ENCODE results near the gene ATG16L2. TPM values are rescaled to one million over a fixed set of nuclear protein-coding genes. Genes with fewer than 3 reads are reported as not detected.
A peak's percentile ranks its signal among the peaks of the same experiment; 100 is the strongest.
"Not testable (repeated sequence)": the region's sequence is repeated elsewhere in the genome, so short reads cannot be mapped to it uniquely, and the experiment has no call there.

The ATG16L2 gene
- total RNA-seq, 1 donor from 2014 or later: 4.2 TPM

DNA sequence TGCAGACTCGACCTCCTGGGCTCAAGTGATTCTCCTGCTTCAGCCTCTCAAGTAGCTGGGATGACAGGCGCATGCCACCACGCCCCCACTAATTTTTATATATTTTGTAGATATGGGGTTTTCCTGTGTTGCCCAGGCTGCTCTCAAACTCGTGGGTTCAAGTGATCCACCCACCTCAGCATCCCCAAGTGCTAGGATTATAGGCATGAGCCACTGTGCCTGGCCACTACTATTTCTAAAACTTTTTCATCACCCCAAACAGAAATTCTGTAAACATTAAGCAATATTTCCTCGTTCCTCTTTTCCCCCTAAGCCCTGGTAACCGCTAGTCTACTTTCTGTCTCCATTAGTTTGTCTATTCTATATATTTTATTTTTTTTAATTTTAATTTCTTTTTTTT, 9.0 kb upstream of the ATG16L2 start:
- no peak for DNase-seq

DNA sequence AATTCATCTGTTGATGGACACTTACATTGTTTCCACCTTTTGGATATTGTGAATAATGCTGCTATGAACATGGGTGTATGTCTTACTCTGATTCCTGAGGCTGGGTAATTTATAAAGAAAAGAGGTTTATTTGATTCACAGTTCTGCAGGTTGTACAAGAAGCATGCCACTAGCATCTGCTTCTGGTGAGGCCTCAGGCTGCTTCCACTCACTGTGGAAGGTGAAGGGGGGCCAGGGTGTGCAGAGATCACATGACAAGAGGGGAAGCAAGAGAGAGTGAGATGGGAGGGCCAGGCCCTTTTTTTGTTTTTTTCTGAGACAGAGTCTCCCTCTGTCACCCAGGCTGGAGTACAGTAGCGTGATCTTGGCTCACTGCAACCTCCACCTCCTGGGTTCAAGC, 7.8 kb upstream of the ATG16L2 start:
- DNase-seq: not testable (repeated sequence)

DNA sequence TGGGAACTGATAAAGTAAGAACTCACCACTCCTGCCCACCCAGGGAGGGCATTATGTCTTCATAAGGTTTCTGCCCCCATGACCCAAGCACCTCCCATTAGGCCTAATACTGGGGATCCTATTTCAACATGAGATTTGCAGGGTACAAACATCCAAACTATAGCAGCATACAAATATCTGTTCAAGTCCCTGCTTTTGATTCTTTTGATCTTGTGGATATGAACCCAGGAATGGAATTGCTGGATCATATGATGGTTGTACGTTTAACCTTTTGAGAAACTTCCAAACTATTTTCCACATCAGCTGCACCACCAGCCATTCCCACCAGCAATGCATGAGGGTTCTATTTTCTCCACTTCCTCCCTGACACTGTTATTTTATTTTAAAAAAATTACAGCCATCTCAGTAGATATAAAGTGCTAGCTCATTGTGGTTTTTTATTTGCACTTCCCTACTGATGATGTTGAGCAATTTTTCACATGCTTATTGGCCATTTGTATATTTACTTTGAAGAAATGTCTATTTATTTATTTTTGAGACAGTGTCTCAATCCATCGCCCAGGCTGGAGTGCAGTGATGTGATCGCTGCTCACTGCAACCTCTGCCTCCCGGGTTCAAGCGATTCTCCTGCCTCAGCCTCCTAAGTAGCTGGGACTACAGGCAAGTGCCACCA, 7.1 kb upstream of the ATG16L2 start:
- no peak for DNase-seq

DNA sequence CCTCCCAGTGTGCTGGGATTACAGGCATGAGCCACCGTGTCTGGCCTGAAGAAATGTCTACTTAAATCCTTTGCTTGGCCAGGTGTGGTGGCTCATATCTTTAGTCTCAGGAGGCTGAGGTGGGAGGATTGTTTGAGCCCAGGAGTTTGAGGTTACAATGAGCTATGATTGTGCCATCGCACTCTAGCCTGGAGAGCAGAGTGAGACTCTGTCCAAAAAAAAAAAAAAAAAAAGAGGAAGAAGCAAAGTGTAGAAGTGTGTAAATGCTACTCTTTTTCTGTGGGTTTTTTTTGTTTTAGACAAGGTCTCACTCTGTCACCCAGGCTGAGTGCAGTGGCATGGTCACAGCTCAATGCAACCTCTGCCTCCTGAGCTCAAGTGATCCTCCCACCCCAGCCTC, 6.4 kb upstream of the ATG16L2 start:
- DNase-seq: no peak

DNA sequence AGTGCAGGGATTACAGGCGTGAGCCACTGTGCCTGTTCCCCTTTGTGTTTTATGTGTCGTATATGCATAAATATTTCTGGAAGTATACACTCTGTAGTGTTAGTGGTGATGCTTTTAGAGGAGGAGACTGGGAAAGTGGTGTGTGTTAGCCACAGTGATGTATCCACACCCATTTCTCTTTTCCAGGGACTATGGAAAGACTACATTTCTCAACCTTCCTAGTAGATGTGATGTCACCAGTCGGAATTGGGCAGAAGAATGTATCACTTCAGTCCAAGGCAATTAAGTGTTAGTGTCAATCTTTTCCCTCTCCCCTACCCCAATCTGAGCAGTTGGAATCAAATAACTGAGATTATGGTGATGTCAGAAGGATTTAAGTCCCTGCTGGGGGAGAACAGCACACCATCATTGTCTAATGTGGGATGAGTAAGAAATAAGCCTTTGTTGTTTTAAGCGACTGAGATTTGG, 5.8 kb upstream of the ATG16L2 start:
- no peak for DNase-seq

DNA sequence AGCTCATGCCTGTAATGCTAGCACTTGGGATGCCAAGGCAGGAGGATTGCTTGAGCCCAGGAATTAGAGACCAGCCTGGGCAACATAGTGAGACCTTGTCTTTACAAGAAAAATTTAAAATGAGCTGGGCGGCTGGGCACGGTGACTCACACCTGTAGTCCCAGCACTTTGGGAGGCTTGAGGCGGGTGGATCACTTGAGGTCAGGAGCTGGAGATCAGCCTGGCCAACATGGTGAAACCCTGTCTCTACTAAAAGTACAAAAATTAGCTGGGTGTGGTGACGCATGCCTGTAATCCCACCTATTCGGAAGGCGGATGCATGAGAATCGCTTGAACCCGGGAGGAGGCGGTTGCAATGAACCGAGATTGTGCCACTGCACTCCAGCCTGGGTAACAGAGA, 2.5 kb upstream of the ATG16L2 start:
- DNase-seq: not testable (repeated sequence)

DNA sequence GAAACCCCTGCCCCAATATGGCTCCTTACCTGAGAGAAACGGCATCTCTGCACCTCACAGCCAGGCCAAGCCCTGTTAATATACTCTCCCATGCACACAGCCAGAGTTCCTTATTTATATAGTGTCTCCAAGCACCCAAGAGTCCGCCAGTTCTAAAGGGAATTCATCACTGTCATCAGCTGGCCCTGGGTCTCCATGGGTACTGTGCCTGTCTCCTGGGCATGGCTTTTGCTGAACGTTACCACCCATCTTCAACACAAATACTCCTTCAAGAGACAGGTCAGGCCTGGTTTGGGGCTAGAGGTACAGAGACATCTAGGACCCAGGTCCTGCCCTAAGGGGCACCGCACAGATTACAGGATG, 1.6 kb upstream of the ATG16L2 start:
- DNase-seq: no peak

DNA sequence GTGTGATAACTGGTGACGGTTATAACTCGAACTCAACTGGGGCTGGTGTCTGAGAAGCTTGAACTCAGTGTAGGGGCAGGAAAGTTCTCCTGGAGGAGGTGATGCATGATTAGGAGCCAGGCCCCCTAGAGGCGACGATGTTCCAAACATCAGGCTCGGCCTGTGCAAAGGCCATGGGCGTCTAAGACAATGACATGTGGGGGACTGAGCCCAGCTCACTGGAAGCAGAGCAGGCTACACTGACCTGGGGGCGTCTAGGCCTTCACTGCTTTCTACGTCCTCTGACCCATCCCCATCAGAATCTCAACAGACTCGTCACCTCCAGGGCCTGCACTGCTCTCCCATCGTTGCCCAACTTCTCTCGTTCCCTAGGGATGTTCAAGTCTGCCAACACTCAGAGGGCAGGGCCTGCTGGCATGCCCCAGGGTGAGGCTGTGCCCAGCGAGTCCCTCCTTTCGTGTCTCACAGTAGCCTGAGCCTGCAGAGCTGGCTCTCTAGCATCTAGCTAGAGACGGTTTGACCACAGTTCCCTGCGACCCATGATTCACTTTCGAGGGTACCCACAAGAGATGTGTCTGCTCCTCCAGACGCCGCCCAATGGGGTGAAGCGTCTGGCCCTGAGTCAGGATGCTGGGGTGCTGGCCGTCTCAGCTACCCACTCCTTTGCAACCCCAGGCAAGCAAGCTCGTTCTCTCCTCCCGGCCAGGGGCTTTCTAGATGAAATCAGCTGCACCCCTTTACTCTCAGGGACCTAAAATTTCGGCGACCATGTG, 1.1 kb upstream of the ATG16L2 start:
- DNase-seq: no peak

DNA sequence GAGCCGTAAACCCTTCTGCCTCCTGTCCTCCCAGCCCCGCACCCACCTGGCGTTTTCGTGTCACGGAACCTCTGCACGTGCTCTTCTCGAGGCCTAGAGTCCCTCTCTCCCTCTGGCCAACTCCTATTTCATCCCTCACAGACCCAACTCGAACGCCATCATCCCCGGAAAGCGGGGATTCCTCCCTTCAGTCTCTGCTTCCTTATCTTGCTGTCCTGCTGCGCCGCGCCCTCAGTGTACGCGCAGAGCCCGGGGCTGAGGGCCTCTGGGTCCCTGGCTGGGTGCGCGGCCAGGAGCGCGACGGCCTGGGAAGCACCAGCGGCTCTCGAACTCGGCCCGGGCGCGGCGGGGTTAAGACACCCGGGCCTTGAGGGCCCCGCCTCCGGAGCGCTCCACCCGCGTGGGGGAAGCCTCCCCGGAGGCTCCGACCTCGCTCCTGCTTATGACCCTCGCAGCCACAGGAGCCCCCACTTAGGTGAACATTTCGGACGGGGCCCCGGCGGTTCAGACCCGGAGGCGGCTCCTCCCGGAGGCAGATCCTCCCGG, 398 bp upstream of the ATG16L2 start:
- peak; percentile 80 for DNase-seq

DNA sequence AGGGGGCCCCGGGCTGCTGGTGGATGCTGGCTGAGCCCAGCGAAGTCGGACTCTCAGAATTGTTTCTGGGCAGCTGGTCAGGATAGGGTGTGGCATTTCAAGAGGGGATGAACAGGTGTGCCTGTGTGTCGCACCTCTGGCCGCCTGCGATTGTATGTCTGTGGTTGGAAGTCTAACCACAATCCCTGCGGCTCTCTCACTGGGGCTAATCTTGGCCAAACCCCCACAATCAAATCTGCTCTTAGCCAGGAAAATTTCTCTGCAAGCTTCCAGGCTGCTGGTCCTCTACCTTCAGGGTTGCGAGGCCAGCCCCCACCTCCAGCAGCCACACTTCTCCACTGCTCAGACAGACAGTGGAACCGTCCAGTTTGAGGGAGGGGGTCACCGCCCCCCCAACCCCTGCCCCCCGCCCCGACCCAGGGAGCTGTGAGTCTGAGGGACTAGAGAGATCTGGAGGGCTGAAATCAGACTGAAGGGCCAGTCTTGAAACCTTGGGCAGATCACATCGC, 953 bp downstream of the ATG16L2 start:
- DNase-seq: no peak

DNA sequence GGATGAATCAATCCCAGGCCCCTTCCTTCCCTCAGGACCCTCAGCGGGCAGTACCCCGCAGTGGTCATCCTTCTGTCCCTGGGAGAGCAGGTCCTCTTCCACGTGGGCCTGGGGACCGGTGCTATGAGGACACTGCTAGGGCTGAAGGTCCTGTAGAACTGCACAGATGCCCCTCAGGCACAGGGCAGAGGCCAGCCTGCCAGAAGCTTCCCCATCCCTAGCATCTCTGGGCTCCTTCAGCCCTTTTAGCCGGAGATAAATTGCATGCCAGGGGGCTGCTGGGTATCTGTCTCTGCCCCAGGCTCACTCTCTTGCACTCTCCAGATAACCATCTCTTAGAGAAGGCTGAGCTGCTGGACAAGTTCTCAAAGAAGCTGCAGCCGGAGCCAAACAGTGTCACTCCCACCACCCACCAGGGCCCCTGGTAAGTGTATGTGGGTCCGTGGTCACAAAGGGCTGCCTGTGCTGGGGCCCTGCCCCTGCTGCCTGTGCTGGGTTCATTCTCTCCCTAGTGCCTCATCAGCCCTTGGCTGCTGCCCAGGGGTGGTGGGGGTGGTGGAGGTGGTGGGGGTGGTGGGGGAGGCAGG, 2.3 kb downstream of the ATG16L2 start:
- DNase-seq: no peak

DNA sequence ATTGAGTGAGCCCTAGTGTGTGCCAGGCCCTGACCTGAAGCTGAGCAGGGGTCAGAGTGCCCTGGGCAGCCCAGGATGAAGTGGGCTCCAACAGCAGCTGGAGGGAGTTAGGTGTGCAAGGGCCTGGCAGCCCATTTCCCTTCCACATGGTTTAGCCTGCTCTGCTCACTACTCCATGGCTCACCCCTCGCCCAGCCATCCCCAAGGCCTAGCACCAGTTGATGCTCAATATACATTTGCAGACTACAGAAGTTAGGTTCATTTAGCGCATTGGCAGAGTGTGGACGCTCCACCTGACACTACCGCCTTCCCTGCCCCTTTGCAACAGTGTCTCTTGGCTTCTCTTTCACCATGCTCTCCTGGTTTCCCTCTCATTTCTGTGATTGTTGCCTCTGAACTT, 3.8 kb downstream of the ATG16L2 start:
- DNase-seq: no peak

DNA sequence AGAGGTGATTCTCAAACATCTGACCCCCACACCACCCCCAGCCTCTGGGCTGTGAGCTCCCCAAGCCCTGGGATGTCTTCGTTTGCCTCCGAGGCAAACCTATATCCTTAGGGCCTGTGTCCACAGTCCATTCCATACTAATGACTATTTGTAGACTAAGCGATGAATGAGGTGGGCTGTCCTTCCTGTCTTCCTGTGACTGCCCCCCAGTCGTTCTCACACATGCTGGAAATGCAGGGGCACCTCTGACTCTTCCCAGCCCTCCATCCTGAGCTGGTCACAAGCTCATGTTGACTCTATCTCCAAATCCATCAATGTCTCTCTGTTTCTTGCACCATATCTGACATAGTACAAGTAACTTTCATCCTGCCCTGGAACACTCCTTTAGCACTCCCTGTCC, 4.8 kb downstream of the ATG16L2 start:
- DNase-seq: no peak

DNA sequence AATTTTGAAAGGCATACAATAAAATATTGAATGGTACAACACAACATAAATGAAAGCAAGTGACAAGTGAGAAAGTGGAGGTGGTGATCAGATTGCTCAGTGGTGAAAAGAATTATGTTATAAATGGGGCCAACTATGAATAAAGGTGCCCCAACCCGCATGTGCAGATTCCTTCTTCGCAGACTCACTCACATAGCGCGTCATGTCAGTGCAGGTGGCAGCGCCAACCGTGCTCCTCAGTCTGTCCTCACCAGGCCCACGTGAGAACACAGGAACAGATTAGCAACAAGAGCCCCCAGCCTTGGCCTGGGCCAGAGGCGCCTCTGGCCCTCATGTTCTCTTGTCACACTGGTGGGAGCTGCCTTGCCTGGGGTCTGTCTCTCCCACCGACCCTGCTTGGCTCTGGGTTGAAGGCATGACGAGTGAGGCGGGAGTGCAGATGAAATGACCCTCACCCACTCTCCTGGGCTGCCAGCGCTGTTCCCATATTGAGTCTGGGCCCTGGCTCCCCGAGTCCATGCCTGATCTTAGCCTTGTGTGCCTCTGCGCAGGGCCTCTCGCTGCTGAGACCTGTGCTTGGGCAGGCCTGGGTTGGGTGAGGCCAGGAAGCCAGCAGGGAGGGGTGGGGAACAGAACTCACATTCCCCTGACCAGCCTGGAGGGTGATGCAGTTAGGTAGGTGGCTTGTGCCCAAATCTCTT, 6.4 kb downstream of the ATG16L2 start:
- DNase-seq: no peak

DNA sequence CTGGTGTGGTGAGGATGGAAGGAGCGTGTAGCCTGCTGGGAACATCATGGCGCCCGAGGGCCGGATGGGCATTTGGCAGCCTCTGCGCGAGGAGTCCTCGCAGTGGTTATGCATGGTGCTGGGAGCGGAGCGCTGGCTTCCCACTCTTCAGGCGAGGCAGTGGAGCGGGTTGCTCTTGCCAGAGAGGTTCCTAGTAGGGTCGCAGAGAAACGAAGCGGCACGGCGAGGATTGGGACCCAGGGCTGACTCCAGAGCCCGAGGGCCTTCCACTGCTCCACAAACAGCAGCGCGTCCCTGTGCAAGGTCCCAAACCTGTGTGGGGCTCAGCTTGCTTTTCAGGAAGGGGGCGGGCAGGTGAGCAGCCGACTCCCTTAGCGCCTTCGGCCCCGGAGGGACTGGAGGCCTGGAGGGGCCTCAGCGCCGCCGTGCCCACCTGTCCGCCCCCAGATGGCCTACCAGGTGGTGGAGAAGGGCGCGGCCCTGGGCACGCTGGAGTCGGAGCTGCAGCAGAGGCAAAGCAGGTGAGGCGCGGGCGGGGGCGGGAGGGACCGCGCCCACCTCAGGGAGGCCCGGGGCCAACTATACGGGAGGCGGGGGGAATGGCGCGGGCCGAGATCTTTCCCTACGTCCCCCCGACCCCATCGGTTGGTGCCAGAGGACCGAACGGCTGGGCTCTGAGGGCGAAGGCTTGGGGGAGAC, 7.2 kb downstream of the ATG16L2 start:
- DNase-seq: no peak

DNA sequence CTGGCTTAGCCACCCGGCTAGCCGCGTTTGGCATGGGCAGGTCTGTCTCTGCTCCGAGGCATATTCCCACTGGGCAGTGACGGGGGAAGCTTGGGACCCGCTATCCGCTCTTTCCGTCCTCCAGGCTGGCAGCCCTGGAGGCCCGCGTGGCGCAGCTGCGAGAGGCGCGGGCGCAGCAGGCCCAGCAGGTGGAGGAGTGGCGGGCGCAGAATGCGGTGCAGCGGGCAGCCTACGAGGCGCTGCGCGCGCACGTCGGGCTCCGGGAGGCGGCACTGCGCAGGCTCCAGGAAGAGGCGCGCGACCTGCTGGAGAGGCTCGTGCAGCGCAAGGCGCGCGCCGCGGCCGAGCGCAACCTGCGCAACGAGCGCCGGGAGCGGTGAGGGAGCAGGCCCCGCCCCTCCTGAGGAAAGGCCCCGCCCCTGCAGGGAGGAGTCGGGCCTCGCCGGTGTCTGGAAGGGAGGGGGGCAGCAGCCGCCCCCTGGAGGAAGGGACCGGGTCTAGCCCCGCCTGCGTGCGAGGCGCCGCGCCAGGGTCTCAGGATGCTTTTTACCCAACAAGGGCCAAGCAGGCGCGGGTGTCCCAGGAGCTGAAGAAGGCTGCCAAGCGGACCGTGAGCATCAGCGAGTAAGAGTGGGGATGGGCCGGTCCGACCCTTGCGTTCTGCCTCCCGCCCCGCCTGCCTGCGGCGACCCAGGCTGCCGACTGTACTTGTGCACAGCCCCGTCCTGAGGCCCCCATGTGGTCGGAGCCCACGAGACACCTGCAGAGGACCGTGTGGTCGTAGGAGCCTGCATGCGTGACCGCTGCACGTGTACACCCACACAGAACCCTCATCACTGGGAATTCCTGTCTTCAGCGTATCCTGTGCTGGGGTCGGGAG, 7.9 kb downstream of the ATG16L2 start:
- peak; percentile 87 for DNase-seq

DNA sequence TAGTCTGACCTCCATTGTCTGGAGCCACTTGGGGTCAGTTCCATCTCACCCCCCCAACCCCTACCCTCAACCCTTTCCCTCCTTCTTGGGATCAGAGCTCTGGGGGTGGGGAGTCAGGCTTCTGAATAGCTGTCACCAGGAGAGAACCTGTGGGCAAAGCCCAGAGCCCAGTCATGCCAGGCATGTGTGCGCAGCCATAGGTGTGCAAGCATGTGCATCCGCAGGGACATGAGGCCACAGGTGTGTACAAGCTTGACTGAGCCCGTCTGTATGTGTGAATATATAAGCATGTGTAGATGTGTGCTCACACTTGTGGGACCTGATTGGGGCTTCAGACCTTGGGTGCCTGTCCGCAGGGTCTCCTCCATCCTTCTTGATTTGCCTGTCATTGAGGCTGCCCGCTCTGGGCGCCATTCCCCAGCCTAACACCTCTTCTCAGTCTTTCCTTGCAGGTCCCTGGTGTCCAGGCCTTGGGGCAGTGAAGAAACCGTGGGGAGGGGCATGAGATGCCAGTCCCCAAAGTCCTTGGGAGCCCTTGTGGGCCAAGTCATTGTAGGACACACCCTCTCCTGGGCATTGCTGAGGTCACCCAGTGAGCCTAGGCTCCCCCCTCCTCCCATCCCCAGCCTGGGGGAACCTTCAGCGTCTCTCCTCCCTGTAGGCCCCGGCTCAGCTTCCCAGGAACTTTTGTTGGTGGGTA, 9.0 kb downstream of the ATG16L2 start:
- no peak for DNase-seq

DNA sequence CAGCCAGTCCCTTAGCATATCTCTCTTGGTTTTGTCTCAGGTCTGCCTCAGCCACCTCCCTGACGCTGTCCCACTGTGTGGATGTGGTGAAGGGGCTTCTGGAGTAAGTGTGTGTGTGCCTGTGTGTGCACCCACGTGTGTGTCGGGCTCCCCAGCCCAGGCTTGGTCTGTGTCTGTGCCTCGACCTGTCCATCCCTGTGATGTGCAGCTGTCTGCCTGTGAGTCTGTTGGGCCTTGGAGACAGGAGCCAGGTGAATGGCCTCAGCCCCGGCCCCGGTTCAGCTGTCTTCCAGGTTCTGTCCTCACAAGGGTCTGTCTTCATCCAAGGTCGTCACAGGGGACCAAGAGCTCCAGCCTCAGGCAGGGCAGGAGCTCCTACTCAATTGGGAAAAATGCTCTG, 9.8 kb downstream of the ATG16L2 start:
- DNase-seq: no peak

DNA sequence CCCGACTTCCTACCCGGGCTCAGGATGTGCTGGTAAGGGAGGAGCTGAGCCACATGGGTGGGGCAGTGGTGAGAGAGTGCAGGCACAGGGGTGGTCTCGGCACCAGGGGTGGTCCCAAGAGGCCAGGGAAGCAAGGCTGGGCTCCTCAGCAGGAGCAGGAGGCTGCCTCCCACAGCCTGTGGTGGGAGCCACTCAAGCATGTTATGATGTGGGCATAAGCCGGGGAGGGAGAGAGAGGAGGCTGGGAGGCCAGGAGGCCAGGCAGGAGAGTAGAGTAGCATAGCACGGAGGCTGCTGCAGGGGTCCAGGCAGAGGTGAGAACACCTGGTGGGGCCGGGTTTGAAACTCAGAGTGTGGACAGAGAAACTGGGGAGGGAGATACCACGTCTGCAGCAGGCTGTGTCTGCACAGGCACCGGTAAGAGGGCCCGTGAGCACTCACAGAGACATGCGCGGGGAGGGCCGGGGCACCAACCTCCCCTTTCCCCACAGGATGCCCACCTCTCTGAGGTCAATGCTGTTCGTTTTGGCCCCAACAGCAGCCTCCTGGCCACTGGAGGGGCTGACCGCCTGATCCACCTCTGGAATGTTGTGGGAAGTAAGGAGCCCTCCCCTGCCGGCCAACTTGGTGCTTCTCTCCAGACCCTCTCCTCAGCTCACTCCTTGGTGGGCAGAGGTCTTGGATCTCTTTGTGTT, 10.7 kb downstream of the ATG16L2 start:
- no peak for DNase-seq

DNA sequence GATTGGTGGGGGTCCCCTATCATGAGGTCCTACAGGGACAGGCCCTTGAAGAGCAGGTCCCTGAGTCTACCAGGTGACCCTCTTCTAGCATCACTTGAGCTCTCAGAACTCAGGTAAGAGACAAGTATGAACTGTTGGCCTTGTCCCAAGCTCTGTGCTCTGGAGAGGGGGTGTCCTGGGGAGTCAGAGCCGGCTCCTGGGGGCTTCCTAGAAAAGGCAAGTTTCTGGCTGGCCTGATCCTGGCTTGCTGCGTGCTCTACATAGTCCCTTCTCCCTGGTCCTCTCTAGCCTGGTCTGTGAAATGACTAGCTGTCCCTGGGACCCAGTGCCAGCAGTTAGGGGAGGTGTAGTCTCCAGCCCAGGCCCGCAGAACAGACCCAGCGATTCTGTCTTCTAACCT, 11.4 kb downstream of the ATG16L2 start:
- DNase-seq: no peak

All from occipital lobe (tissue), 2 donors.